Karpas-422 (cell line): ENCODE results near the gene RAD51AP1. TPM values are rescaled to one million over a fixed set of nuclear protein-coding genes. Genes with fewer than 3 reads are reported as not detected.
A peak's percentile ranks its signal among the peaks of the same experiment; 100 is the strongest.

Experiments used
- DNase-seq: peaks from one replicate; pipeline ENCODE4 v3.0.0-alpha.2; 2015
- H2AFZ ChIP-seq: fragments of 200-600 bp; sonication (generic); 2 replicates; pipeline ENCODE4 v1.6.1; 2014; ENCODE audit warnings: antibody characterized with exemption, low read length, mixed read lengths
- H3K27ac ChIP-seq: fragments of 200-600 bp; sonication (generic); 2 replicates; pipeline ENCODE4 v1.5.1; 2014; ENCODE audit warnings: mild to moderate bottlenecking, low read length, moderate library complexity
- H3K27me3 ChIP-seq: fragments of 200-600 bp; sonication (generic); 2 replicates; pipeline ENCODE4 v1.6.1; 2014; ENCODE audit warnings: low read length, mixed read lengths
- H3K36me3 ChIP-seq: fragments of 200-600 bp; sonication (generic); 2 replicates; pipeline ENCODE4 v1.6.1; 2014; ENCODE audit warnings: low read length, mixed read lengths; ENCODE audit not compliant: insufficient read depth
- H3K4me1 ChIP-seq: fragments of 200-600 bp; sonication (generic); 2 replicates; pipeline ENCODE4 v1.6.1; 2014; ENCODE audit warnings: mild to moderate bottlenecking, low read length, mixed read lengths
- H3K4me2 ChIP-seq: fragments of 200-600 bp; sonication (generic); 2 replicates; pipeline ENCODE4 v1.6.1; 2014; ENCODE audit warnings: low read length, low read depth, mild to moderate bottlenecking; ENCODE audit not compliant: poor library complexity, severe bottlenecking
- H3K4me3 ChIP-seq: fragments of 200-600 bp; sonication (generic); 2 replicates; pipeline ENCODE4 v1.5.1; 2014; ENCODE audit warnings: mild to moderate bottlenecking, antibody characterized with exemption, low read length, mixed read lengths
- H3K79me2 ChIP-seq: fragments of 200-600 bp; sonication (generic); 2 replicates; pipeline ENCODE4 v1.6.1; 2014; ENCODE audit warnings: mild to moderate bottlenecking, low read length, mixed read lengths
- H3K9ac ChIP-seq: fragments of 200-600 bp; sonication (generic); 2 replicates; pipeline ENCODE4 v1.6.0; 2014; ENCODE audit warnings: low read length
- H3K9me2 ChIP-seq: fragments of 200-600 bp; sonication (generic), shearing (Covaris generic); replicated peaks from 2 replicates; pipeline ENCODE4 v1.6.0; 2014; ENCODE audit warnings: mild to moderate bottlenecking, low read length, moderate library complexity; ENCODE audit not compliant: insufficient read depth
- H3K9me3 ChIP-seq: fragments of 300-700, 200-600 bp; sonication (generic); 2 replicates; pipeline ENCODE4 v1.6.1; 2014; ENCODE audit warnings: low read length, mixed read lengths
- H4K20me1 ChIP-seq: fragments of 200-600 bp; sonication (generic); 2 replicates; pipeline ENCODE4 v1.6.1; 2014; ENCODE audit warnings: mild to moderate bottlenecking, antibody characterized with exemption, low read length, low read depth; ENCODE audit not compliant: insufficient read depth
- total RNA-seq: library from RNA; depleted of rRNA; stranded (reverse); fragments of >200 nt; shearing (Covaris generic); gene quantifications from 2 replicates; pipeline ENCODE4 v1.2.3, GENCODE V29; 2014; ENCODE audit warnings: low replicate concordance

The RAD51AP1 gene
- total RNA-seq, 1 experiment from 2014 or later, result 39.2 TPM

DNA sequence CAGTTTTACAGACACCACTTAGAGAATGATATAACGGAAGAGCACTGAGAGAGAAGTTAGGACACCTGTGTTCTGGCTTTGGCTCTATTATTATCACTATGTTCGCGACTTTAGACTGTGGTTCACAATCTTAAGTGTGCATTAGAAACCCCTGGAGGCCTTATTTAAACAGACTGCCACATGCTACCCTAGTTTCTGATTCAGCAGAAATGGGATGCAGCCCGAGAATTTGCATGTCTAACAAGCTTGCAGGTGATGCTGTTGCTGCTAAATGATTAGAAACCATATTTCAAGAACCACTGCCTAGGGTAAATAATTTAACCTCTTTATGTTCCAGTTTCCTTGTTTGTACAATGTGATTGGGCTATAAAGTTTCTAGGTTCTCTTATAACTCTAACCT lies 3.6 kb upstream of the RAD51AP1 start:
- H3K79me2 ChIP-seq, result peaks cover 34% of the 10 kb centered on the region
- H3K9me2 ChIP-seq, result no peaks in the 10 kb centered on the region
- H3K9me3 ChIP-seq, result no peaks in the 10 kb centered on the region
- H2AFZ ChIP-seq, result no peak overlapping the region
- H3K36me3 ChIP-seq, result 0 out of 2 replicates have a peak, but pooled peaks cover 4% of the 10 kb centered on the region
- peak; percentile 95 for DNase-seq
- peak overlapping the region; percentile 96 for H3K4me3 ChIP-seq
- peak overlapping the region; percentile 93 for H3K4me2 ChIP-seq
- H4K20me1 ChIP-seq, result 0 out of 2 replicates have a peak, but pooled peaks cover 3% of the 10 kb centered on the region
- H3K27me3 ChIP-seq, result no peaks in the 10 kb centered on the region
- H3K27ac ChIP-seq, result peak overlapping the region; percentile 96
- peaks cover 61% of the 10 kb centered on the region for H3K4me1 ChIP-seq
- no peak overlapping the region for H3K9ac ChIP-seq

DNA sequence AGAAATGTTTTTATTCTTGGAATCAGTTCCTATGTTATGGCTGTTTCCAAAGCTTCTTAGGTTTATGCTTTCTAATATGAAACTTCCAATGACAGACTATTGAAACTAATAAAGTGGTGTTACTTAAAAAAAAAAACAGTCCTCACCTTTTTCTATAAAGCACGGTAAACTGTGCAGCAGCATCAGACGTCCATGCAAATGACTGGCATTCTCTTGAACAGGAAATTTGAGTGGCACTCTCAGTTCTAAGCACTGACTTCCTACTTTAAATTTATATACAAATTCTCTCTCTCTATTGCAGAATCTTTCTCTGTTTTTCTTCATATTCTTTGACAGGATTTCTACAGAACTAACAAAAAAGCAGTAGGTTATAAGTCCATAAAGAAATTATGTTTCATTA lies 2.8 kb upstream of the RAD51AP1 start:
- Histone ChIP-seq H4K20me1 (0 out of 2 replicates have a peak, but pooled peaks cover 3% of the 10 kb centered on the region), H3K4me3 (peak overlapping the region; percentile 96; the same call in 1 of the 2 replicates), H3K4me1 (peaks cover 69% of the 10 kb centered on the region), H3K9me2 (no peaks in the 10 kb centered on the region), H3K9me3 (no peaks in the 10 kb centered on the region), H2AFZ (no peak overlapping the region), H3K79me2 (peaks cover 41% of the 10 kb centered on the region), H3K9ac (no peak overlapping the region), H3K4me2 (peak overlapping the region; percentile 93), H3K36me3 (0 out of 2 replicates have a peak, but pooled peaks cover 4% of the 10 kb centered on the region), H3K27ac (peak overlapping the region; percentile 96), H3K27me3 (no peaks in the 10 kb centered on the region)
- DNase-seq, result peak; percentile 77

DNA sequence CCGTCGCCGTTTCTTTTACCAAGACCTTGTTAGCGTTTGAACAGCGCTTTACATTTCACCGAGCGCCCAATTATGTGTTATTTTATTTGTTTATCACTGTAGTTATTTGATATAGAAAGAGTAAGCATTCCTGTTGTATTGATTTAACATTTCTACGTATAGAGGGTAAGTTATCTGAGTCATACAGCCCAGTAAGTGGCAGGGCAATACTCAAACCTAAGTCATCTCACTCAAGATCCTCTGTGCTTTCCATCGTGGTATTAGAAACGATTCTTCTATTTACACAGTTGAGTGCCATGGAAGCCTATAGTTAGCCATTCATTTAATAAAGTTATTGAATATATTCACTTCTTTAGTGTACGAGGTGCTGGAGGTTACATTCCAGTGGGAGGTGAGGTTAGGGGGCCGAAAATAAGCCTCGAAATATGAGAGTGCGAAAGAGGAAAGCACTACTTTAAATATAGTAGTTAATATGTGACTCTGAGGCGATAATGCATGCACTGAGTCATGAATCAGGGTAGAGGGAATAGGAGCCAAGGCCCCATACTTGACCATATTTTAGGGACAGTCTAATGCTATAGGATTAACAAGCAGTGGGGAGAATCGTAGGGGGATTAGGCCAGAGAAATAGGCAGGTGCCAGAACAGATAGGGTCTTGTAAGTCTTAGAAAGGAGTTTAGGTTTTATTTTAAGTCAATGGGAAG lies 629 bp downstream of the RAD51AP1 start:
- peak overlapping the region; percentile 93 for H3K4me2 ChIP-seq
- peak overlapping the region; percentile 96 for H3K4me3 ChIP-seq
- H3K27me3 ChIP-seq, result no peaks in the 10 kb centered on the region
- H3K9ac ChIP-seq, result peak overlapping the region; percentile 80
- peaks cover 26% of the 10 kb centered on the region; the same call in 1 of the 2 replicates for H3K36me3 ChIP-seq
- peaks cover 68% of the 10 kb centered on the region for H3K79me2 ChIP-seq
- H2AFZ ChIP-seq, result no peak overlapping the region; the same call in 1 of the 2 replicates
- peaks cover 60% of the 10 kb centered on the region for H3K4me1 ChIP-seq
- H3K9me2 ChIP-seq, result no peaks in the 10 kb centered on the region
- H4K20me1 ChIP-seq, result 0 out of 2 replicates have a peak, but pooled peaks cover 3% of the 10 kb centered on the region
- H3K27ac ChIP-seq, result peak overlapping the region; percentile 86
- peak; percentile 60 for DNase-seq
- H3K9me3 ChIP-seq, result no peaks in the 10 kb centered on the region

DNA sequence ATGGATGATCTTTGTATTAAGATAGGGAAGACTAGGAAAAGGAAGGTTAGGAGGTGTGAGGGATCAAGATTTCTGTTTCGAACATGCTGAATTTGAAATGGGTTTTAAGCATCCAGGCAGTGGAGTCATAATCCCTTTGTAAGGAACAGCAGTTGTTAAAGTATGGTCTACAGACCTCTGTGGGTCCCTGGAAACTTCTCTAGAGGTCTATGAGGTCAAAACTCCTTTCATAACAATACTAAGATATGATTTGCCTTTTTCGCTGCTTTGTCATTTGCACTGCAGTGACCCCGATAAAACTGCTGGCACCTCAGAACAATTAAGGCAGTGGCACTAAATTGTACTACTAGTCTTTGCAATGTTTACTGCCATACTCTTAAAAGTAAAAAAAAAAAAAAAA lies 1.5 kb downstream of the RAD51AP1 start:
- peaks cover 34% of the 10 kb centered on the region; the same call in 1 of the 2 replicates for H3K36me3 ChIP-seq
- H2AFZ ChIP-seq, result no peak overlapping the region
- peak overlapping the region; percentile 93 for H3K4me2 ChIP-seq
- peak overlapping the region; percentile 96 for H3K4me3 ChIP-seq
- peaks cover 72% of the 10 kb centered on the region for H3K79me2 ChIP-seq
- no peak for DNase-seq
- H3K27me3 ChIP-seq, result no peaks in the 10 kb centered on the region
- no peaks in the 10 kb centered on the region for H3K9me2 ChIP-seq
- H4K20me1 ChIP-seq, result 0 out of 2 replicates have a peak, but pooled peaks cover 3% of the 10 kb centered on the region
- peak overlapping the region; percentile 86 for H3K27ac ChIP-seq
- no peaks in the 10 kb centered on the region for H3K9me3 ChIP-seq
- H3K4me1 ChIP-seq, result peaks cover 59% of the 10 kb centered on the region
- peak overlapping the region; percentile 80 for H3K9ac ChIP-seq

DNA sequence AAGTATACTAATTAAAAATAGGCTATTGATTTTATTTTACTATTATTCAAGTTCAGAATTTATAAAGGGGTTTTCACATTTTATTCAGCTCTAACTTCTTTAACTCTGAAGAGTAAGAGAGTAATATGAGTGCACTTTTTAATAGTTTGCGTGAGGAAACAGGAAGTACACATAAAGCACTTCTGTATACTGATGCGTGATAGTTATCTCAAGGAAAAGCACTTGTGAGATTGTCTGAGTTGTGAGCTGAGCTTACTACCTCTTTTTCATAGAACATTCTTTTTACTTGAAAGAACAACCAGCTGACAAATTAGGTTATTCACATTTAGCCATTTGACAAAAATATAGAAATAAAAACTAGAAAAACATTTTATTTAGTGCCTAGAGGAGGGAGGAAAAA lies 1.9 kb downstream of the RAD51AP1 start:
- H3K9ac ChIP-seq, result peak overlapping the region; percentile 80
- peaks cover 73% of the 10 kb centered on the region for H3K79me2 ChIP-seq

DNA sequence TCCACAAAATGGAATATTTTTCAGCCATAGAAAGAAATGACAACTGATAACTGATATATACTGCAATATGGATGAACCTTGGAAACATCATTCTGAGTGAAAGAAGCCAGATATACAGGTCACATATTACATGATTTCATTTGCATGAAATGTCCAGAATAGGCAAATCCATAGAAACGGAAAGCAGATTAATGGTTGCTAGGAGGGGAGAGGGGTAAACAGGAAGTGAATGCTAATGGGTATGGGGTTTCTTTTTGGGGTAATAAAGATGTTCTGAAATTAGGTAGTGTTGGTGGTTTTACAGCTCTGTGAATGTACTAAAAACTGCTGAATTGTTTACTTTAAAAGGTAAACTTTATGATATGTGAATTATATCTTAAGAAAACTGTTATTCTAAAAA lies 6.5 kb downstream of the RAD51AP1 start:
- H3K27ac ChIP-seq, result peak overlapping the region; percentile 53
- H2AFZ ChIP-seq, result no peak overlapping the region
- H4K20me1 ChIP-seq, result no peaks in the 10 kb centered on the region
- peaks cover 36% of the 10 kb centered on the region for H3K4me1 ChIP-seq
- H3K79me2 ChIP-seq, result peaks cover 57% of the 10 kb centered on the region
- H3K27me3 ChIP-seq, result no peaks in the 10 kb centered on the region
- H3K36me3 ChIP-seq, result peaks cover 60% of the 10 kb centered on the region
- H3K9me2 ChIP-seq, result no peaks in the 10 kb centered on the region
- H3K4me2 ChIP-seq, result no peak overlapping the region
- H3K9me3 ChIP-seq, result no peaks in the 10 kb centered on the region
- no peak for DNase-seq
- no peak overlapping the region for H3K4me3 ChIP-seq
- no peak overlapping the region for H3K9ac ChIP-seq

More for the DNA sequence above, 1.9 kb downstream of the RAD51AP1 start:
- Histone ChIP-seq H4K20me1 (0 out of 2 replicates have a peak, but pooled peaks cover 3% of the 10 kb centered on the region), H3K36me3 (peaks cover 36% of the 10 kb centered on the region; the same call in 1 of the 2 replicates), H3K27ac (peak overlapping the region; percentile 86), H3K4me2 (peak overlapping the region; percentile 93), H3K9me2 (no peaks in the 10 kb centered on the region), H3K4me3 (peak overlapping the region; percentile 96), H3K27me3 (no peaks in the 10 kb centered on the region), H2AFZ (no peak overlapping the region), H3K9me3 (no peaks in the 10 kb centered on the region), H3K4me1 (peaks cover 59% of the 10 kb centered on the region)
- peak; percentile 68 for DNase-seq

DNA sequence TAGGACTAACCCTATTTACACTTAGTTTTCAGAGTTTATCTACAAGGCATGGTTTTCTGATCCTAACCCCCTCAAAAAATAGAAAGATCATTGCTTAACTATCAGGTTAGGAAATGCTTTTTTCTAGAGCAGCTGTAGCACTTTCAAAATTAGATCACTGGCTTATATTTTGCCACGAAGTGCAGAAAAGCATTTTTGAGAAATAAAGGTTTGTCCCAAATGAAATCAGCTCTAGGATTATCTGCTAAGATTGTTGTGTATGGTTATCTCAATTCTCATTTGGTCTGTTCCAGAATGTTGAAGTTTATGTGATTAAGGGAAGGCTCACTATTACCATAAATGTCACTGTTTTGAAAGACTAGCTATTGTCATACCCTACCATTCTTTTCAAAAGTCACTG lies 13.5 kb downstream of the RAD51AP1 start:
- Histone ChIP-seq H3K4me3 (no peak overlapping the region), H2AFZ (no peak overlapping the region), H3K79me2 (peaks cover 7% of the 10 kb centered on the region; the same call in 1 of the 2 replicates), H4K20me1 (no peaks in the 10 kb centered on the region), H3K4me2 (no peak overlapping the region), H3K36me3 (peaks cover 57% of the 10 kb centered on the region), H3K9me2 (no peaks in the 10 kb centered on the region), H3K9ac (no peak overlapping the region), H3K4me1 (no peaks in the 10 kb centered on the region), H3K9me3 (no peaks in the 10 kb centered on the region), H3K27ac (no peak overlapping the region), H3K27me3 (no peaks in the 10 kb centered on the region)
- DNase-seq, result no peak

DNA sequence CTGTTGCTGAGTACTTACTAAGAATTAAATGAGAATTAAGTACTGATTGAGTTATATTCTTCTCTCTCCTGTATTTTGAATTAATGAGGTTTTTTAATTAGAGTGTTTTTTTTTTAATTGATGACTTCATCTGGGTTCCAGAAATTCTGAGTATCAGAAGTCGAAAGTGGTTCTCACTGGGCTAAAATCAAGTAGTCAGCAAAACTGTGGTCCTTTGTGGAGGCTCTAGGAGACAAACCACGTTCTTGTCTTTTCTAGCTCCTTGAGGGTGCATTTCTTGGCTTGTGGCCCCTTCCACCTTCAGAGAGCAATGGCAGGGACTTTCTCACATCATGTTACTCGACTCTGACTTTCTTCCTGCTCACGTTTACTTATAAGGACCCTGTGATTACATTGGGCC lies 15.3 kb downstream of the RAD51AP1 start:
- H3K9me3 ChIP-seq, result no peaks in the 10 kb centered on the region
- no peak overlapping the region for H3K27ac ChIP-seq
- H3K36me3 ChIP-seq, result peaks cover 59% of the 10 kb centered on the region
- DNase-seq, result no peak
- H3K27me3 ChIP-seq, result no peaks in the 10 kb centered on the region
- no peak overlapping the region for H3K4me2 ChIP-seq
- H3K79me2 ChIP-seq, result peaks cover 6% of the 10 kb centered on the region; the same call in 1 of the 2 replicates
- H3K9me2 ChIP-seq, result no peaks in the 10 kb centered on the region
- no peaks in the 10 kb centered on the region for H4K20me1 ChIP-seq
- H3K4me3 ChIP-seq, result no peak overlapping the region
- no peak overlapping the region for H2AFZ ChIP-seq
- no peaks in the 10 kb centered on the region for H3K4me1 ChIP-seq
- no peak overlapping the region for H3K9ac ChIP-seq
